Pulmonary artery endothelial cell (primary cell): ENCODE results near the gene MAP4K4. TPM values are rescaled to one million over a fixed set of nuclear protein-coding genes. Genes with fewer than 3 reads are reported as not detected.
A peak's percentile ranks its signal among the peaks of the same experiment; 100 is the strongest.

Experiments
- DNase-seq: peaks from one replicate; pipeline ENCODE4 v3.0.0-alpha.2; 2011; ENCODE audit warnings: low read depth, low spot score
- total RNA-seq: library from RNA; depleted of rRNA; stranded (reverse); fragments of >200 nt; gene quantifications from 2 replicates; pipeline ENCODE4 v1.2.3, GENCODE V29; 2014

The MAP4K4 gene
- total RNA-seq, 1 donor from 2014 or later: 480 TPM

DNA sequence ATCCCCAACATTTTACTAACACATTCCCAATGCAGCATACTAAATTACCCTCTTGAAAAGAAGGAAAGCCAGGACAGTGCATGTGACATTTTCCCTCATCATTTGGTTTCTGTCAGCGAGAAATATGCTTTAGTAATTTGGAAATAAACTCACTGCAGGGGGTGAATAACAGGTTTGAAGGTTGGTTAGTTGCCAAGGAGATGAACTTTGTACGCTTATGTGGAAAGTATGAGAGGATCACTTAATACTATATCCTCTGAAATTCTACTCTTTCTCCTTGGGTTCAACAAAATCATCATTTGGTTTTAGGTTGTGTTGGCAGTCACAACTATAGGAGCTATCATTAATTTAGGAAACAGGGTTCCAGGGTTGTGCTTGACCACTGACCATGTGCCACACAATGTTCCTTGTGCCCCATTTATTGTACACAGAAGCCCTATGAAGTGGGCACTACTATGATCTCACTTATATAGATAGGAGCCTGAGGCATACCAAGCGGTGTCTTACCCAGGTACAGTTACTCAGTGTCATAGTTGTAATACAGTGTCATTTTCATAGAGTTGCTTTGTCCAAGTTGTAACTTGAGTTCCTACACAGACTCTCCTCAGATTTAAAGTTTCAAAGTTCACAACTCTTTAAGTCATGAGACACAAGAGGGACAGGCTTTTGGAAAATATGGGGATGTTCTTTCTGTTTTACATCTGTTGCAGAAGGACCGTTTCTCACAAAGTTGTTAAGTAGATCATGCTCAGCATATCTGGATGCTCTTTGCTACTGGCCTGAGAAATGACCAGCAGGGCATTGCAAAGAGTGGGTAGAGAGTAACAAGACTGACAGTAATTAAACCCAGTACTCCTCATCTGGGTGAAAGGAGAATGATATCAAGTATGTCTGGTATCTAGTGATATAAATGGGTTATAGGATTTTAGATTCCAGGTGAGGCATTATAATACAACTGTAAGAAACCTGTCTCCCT lies 91.8 kb downstream of the MAP4K4 start:
- DNase-seq: no peak

- no peak for DNase-seq
These were observed 92.9 kb downstream of the MAP4K4 start for GRCh38 chr2:101790416-101790815.

DNA sequence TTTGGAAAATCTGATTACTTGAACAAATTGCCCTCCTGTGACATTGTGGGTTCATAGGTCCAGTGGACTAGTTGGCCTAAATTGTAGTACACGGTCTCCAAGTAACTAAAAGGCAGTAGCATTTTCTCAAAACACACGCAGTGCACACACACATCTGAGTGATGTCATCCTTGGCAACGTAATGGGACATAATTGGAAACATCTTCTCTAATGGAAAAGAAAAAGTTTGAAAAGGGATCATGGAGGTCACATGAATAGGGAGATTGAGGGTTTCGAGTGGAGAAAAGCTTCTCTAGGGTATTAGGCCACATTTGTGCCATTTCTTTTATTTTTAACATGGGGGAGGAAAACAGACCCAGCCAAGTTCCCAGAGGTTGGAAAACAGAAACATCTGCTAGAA lies 93.3 kb downstream of the MAP4K4 start:
- no peak for DNase-seq

GRCh38 chr2:101792208-101792607 lies 94.7 kb downstream of the MAP4K4 start:
- DNase-seq: no peak

DNA sequence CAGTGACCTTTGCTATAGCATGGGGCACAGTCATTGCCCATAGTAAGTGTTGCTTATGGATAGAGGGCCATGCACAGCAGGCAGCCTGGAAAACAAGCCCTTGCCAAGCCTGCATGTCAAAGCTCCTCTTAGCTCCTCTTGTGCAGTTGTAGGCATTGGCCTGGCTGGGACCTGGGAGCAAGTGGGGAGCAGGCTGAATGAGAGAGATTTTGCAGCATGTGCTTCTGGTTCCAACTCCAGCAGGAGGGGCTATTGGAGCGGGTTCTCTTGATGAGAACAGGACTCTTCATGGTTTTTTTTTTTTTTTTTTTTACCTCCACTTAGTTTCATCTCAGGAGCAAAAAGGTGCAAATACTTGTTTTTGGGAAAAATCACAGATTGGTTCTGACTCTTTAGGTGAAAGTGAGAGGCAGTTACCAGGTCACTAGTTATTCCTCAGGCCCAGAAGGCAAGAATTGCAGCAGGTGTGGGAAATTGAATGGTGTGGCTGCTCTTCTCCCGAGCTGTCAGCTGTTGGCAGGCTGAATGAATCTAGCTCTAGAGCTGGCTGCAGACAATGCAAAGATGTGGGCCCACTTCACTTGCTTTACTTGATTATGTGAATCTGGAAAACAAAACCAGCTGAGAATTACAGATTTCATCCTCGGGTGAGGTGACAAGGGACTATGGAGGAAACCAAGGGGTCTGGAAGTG lies 95.9 kb downstream of the MAP4K4 start:
- no peak for DNase-seq

GRCh38 chr2:101794141-101794540 lies 96.6 kb downstream of the MAP4K4 start:
- DNase-seq: no peak

DNA sequence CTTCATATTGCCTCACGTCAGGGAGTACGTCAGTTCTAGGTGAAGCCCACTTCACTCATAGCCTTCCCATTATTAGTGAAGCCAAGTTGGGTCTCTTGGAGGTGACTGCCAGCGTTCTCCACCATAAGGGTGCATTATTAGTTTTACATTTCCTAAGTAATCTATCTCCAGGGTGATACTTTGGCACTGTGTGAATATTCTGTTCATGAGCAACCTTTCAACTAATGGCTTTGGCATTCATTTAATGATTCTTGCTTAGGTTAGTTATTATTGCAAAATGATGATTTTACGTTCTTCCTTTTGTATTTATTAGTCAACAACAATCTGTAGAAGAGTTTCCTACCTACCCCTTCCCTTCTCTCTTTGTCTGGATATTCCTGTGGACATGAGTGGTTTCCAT lies 97.5 kb downstream of the MAP4K4 start:
- DNase-seq: no peak

DNA sequence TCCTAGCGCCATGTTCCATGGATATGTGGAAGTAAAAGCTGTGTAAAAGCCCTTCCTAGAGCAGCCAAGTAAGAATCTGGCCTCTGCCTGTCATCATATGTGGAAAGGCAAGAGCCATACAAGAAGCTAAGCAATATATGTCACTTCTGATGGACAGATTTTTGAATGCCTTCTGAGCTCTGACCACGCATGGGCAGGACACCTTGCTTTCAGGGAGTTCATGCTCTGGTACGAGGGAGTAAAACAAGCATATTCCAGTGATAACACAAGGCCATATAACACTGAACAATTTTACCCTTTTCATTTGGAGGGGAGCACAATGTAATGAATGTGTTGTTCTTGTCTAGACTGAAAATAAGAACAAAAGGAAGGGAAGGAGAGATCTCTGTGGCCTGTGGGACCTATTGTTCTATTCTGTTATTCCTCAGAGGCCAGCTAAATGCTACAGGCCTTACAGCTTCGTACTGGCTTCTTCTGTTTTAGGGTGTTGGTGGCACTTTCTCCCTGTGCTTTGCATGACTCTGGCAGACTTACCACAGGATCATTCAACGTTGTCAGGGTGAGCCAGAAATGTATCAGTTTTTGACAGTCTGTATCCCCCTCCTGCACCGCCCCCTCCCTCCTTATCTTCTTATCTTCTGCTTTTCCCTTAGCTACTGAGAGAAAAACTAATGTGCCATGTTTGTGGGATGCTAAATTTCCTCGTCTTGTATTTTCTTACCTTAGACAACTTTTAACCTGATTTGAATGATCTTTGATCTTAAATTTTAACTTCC lies 99.5 kb downstream of the MAP4K4 start:
- DNase-seq: no peak

DNA sequence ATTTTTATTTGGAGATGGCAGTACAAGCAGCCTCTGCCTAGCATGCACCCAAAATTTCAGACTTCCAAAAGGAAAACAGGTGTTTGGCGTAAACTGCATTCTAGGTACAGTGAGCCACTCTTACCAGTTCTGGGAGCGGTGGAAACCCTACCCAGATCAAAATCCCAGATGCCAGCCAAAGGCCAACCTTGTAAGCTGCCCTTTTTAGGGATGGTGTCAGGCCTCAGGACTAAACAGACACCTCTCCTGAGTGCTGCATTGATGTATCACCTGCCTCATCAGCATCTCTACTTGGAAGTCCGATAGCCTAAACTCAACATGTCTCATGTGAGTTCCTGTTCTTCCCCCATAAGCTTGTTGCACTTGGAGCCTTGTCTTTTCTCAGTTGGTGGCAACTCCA lies 104.0 kb downstream of the MAP4K4 start:
- DNase-seq: no peak

- DNase-seq: no peak
These were observed 104.8 kb downstream of the MAP4K4 start for GRCh38 chr2:101802329-101802728.

DNA sequence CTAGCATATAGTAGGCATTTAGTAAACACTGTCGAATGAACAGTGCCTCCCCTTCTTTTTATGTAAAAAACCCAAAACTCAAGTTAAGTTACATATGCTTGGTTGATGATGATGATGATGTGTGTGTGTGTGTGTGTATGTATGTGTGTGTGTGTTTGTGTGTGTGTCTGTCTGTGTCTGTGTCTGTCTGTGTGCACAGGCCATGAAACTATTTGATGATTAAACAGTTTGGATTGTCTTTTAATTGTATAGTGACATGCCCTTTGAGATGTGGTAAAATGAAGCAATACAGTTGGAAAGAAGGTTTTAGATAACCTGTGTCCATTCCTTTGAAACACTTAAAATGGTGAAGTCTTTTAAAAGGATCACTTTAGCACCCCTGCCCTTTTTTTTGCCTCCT lies 105.6 kb downstream of the MAP4K4 start:
- no peak for DNase-seq

GRCh38 chr2:101803945-101804696 lies 106.6 kb downstream of the MAP4K4 start:
- DNase-seq: no peak

GRCh38 chr2:101805152-101806088 lies 107.9 kb downstream of the MAP4K4 start:
- DNase-seq: no peak

DNA sequence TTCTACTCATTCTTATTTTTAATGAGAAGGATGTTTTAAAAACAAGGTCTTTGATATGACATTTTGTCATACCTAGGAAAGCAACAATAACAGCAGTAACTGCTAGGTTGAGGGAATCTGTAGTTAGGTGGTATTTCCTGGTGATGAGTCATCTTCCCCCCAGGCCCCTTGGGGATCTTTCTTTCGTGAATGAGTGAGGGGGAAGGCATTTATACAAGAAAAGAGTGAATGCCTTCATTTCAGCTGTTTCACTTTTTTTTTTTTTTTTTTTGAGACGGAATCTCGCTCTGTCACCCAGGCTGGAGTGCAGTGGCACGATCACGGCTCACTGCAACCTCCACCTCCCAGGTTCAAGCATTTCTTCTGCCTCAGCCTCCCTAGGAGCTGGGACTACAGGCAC lies 108.6 kb downstream of the MAP4K4 start:
- DNase-seq: peak; percentile 52

- DNase-seq: no peak
These were observed 109.2 kb downstream of the MAP4K4 start for GRCh38 chr2:101806701-101807100.

- DNase-seq: no peak
These were observed 109.7 kb downstream of the MAP4K4 start for GRCh38 chr2:101807242-101807641.

GRCh38 chr2:101808006-101808562 lies 110.6 kb downstream of the MAP4K4 start:
- no peak for DNase-seq

DNA sequence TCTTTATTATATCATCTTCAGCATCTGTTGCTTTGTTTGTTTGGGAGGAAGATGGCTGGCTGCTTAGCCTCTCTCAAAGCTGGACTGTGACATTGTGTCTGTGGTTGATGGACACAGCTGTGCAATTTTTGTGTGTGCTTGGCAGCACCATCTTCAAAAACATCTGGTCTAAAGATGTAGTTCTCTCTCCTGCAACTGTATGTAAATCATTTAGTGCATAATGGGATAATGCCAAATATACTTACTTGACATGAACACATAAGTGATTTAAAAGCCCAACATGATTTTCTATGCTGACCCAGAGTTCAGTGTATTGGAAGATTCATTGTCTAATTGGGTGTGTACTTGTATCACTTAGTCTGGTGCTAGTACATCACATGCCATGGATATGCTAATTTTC lies 112.2 kb downstream of the MAP4K4 start:
- DNase-seq: no peak

- DNase-seq: no peak
These were observed 113.9 kb downstream of the MAP4K4 start for GRCh38 chr2:101811226-101812015.
